ENCODE results near the gene PSME2. TPM values are rescaled to one million over a fixed set of nuclear protein-coding genes. Genes with fewer than 3 reads are reported as not detected.

Gene PSME2
- total and polyA plus RNA-seq, 2 of the 13 experiments (the other 11 are each of a cell fraction or from before 2014, with no cell fraction given) = 332 to 716 TPM

DNA sequence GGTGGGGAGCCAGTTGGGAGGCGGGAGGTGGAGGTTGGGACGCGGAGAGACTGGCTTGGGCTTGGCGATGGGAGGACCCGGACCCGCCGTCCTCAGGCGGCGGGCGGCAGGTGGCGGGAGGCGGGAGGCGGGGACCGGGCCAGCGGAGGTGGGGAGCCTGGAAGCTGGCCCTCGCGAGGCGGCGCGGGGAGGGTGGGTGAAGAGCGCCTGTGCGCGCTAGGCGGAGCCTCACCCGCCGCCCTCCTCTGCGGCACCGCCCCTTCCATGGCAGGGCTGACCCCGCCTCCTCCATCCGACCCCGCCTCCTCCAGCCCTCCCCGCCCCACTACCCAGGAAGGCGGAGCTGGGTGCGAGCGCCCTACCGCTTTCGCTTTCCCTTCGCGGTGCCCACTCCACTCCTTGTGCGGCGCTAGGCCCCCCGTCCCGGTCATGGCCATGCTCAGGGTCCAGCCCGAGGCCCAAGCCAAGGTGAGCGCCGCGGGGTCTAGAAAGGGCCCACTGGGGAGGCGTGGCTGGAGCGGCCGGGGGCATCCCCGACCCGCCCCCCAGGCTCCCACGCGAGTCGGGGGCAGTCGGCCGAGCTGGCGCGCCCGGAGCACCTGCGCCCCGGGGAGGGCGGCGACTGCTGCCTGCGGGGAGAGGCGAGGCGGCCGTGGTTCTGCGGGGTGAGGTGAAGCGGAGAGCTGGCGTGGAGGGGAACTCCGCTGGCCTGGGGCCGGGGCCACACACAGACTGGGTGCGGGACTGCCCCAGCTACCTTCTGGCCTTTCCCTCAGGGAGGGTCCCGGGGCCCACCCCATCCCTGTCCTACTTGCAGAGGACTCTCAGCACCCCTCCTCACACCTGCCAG is 10.4 kb downstream of the PSME2 start, which contains the start of gene PSME1 (continued):
- TF ChIP-seq ZNF674 (CRISPR knock-in tag; IDR thresholded peaks at IDR 0.05; ENCODE audit: low read depth) (0 out of 2 replicates have a peak, but pooled peaks have one; percentile 0), XBP1 (CRISPR knock-in tag; IDR thresholded peaks at IDR 0.05) (no peak; the same call in 1 of the 2 replicates), POLR2AphosphoS2 (IDR thresholded peaks at IDR 0.05; ENCODE audit: low read depth, low read length) (no peak), ZNF234 (CRISPR knock-in tag; conservative IDR thresholded peaks at IDR 0.05) (no peak), NFE2L2 (IDR thresholded peaks at IDR 0.05; ENCODE audit: low read length) (no peak), RAD51 (IDR thresholded peaks at IDR 0.05; ENCODE audit: borderline replicate concordance) (no peak), BCL6 (CRISPR knock-in tag; IDR thresholded peaks at IDR 0.05) (peak; percentile 57), ESRRA (CRISPR knock-in tag; IDR thresholded peaks at IDR 0.05; ENCODE audit: low read depth) (peak; percentile 79; the same call in 1 of the 2 replicates), ZNF770 (CRISPR knock-in tag; IDR thresholded peaks at IDR 0.05) (no peak), YEATS2 (CRISPR knock-in tag; IDR thresholded peaks at IDR 0.05; ENCODE audit: borderline replicate concordance) (peak; percentile 71), KLF6 (CRISPR knock-in tag; IDR thresholded peaks at IDR 0.05) (peak; percentile 64; the same call in 1 of the 2 replicates), FOXO4 (CRISPR knock-in tag; conservative IDR thresholded peaks at IDR 0.05) (no peak), PAF1 (CRISPR knock-in tag; IDR thresholded peaks at IDR 0.05) (no peak), MNT (IDR thresholded peaks at IDR 0.05) (peak; percentile 72), KLF16 (CRISPR knock-in tag; IDR thresholded peaks at IDR 0.05) (peak in 1 of 2 experiments; percentile 93; a peak in 2 of 4 replicates), ETV6 (CRISPR knock-in tag; conservative IDR thresholded peaks at IDR 0.05) (peak; percentile 93), FOXA1 (IDR thresholded peaks at IDR 0.05) (no peak), FOXA1 (CRISPR knock-in tag; IDR thresholded peaks at IDR 0.05) (0 out of 2 replicates have a peak, but pooled peaks have one; percentile 13), POGZ (CRISPR knock-in tag; IDR thresholded peaks at IDR 0.05) (peak; percentile 79), PHB2 (IDR thresholded peaks at IDR 0.05; ENCODE audit: partially characterized antibody) (no peak), TFDP2 (CRISPR knock-in tag; IDR thresholded peaks at IDR 0.05) (peak; percentile 90), CCDC6 (CRISPR knock-in tag; IDR thresholded peaks at IDR 0.05) (no peak)
- TF ChIP-seq, protein P1, sequence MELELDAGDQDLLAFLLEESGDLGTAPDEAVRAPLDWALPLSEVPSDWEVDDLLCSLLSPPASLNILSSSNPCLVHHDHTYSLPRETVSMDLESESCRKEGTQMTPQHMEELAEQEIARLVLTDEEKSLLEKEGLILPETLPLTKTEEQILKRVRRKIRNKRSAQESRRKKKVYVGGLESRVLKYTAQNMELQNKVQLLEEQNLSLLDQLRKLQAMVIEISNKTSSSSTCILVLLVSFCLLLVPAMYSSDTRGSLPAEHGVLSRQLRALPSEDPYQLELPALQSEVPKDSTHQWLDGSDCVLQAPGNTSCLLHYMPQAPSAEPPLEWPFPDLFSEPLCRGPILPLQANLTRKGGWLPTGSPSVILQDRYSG (CRISPR knock-in tag; IDR thresholded peaks at IDR 0.05) = peak; percentile 93
